ENCODE results near the gene SLC10A1. TPM values are rescaled to one million over a fixed set of nuclear protein-coding genes. Genes with fewer than 3 reads are reported as not detected.
"Not testable (repeated sequence)": the region's sequence is repeated elsewhere in the genome, so short reads cannot be mapped to it uniquely, and the experiment has no call there.

The SLC10A1 gene
- total and polyA plus RNA-seq, 2 experiments from 2014 or later = 0.10 TPM; not detected in 1

- no peaks in the 10 kb centered on the region for H3K36me3 Mint-ChIP-seq (ENCODE audit: low read depth)
- peaks cover 3% of the 10 kb centered on the region; the same call in 1 of the 2 replicates for H3K9me2 ChIP-seq (ENCODE audit: insufficient read depth)
These were observed 17.4 kb upstream of the SLC10A1 start for GRCh38 chr14:69814397-69814796.

GRCh38 chr14:69813346-69813745 is 16.3 kb upstream of the SLC10A1 start:
- ATAC-seq; DNase-seq (ENCODE audit: low spot score); H3K4me3 Mint-ChIP-seq; H3K27me3 Mint-ChIP-seq (ENCODE audit: insufficient read depth, low read depth, poor library complexity); H3K4me1 Mint-ChIP-seq; H3K27ac Mint-ChIP-seq; H3K9me3 Mint-ChIP-seq; H3K4me3 ChIP-seq; H3K9me2 ChIP-seq (ENCODE audit: insufficient read depth); H3K36me3 Mint-ChIP-seq (ENCODE audit: low read depth); H3K79me2 ChIP-seq (replicated peaks; ENCODE audit: insufficient read depth); H3K4me1 ChIP-seq (ENCODE audit: insufficient read depth); H3K27ac ChIP-seq (ENCODE audit: low read depth); H4K20me1 ChIP-seq (replicated peaks; ENCODE audit: insufficient read depth); H3K4me2 ChIP-seq; H3K27me3 ChIP-seq (ENCODE audit: insufficient read depth); H2AFZ ChIP-seq; H3F3A ChIP-seq (replicated peaks; ENCODE audit: low read depth); H3K36me3 ChIP-seq (ENCODE audit: insufficient read depth): not testable (repeated sequence)

More at GRCh38 chr14:69814397-69814796, 17.4 kb upstream of the SLC10A1 start:
- Mint-ChIP-seq H3K27me3 (ENCODE audit: insufficient read depth, low read depth, poor library complexity) (peaks cover 2% of the 10 kb centered on the region), H3K27ac (no peak overlapping the region), H3K4me3 (no peak overlapping the region), H3K4me1 (peaks cover 2% of the 10 kb centered on the region; the same call in 2 of the 3 replicates), H3K9me3 (0 out of 3 replicates have a peak, but pooled peaks cover 10% of the 10 kb centered on the region)
- ATAC-seq (no peak), DNase-seq (ENCODE audit: low spot score) (no peak)
- Histone ChIP-seq H3K4me2 (no peak overlapping the region), H3K27ac (ENCODE audit: low read depth) (no peak overlapping the region), H3K4me1 (ENCODE audit: insufficient read depth) (no peaks in the 10 kb centered on the region), H3K79me2 (replicated peaks; ENCODE audit: insufficient read depth) (no peaks in the 10 kb centered on the region), H3K36me3 (ENCODE audit: insufficient read depth) (no peaks in the 10 kb centered on the region), H3F3A (replicated peaks; ENCODE audit: low read depth) (no peaks in the 10 kb centered on the region), H3K27me3 (ENCODE audit: insufficient read depth) (no peaks in the 10 kb centered on the region), H2AFZ (no peak overlapping the region), H4K20me1 (replicated peaks; ENCODE audit: insufficient read depth) (no peaks in the 10 kb centered on the region), H3K4me3 (no peak overlapping the region)
- TF ChIP-seq JUNB (IDR thresholded peaks at IDR 0.05; ENCODE audit: unreplicated experiment) (no peak), ZNF114 (CRISPR knock-in tag; IDR thresholded peaks at IDR 0.05) (no peak)

GRCh38 chr14:69812711-69813110 is 15.7 kb upstream of the SLC10A1 start:
- Mint-ChIP-seq H3K27me3 (ENCODE audit: insufficient read depth, low read depth, poor library complexity) (no peaks in the 10 kb centered on the region), H3K9me3 (0 out of 3 replicates have a peak, but pooled peaks cover 10% of the 10 kb centered on the region), H3K36me3 (ENCODE audit: low read depth) (no peaks in the 10 kb centered on the region), H3K4me1 (no peaks in the 10 kb centered on the region), H3K27ac (no peak overlapping the region), H3K4me3 (no peak overlapping the region)
- Histone ChIP-seq H3K4me1 (ENCODE audit: insufficient read depth) (no peaks in the 10 kb centered on the region), H3K79me2 (replicated peaks; ENCODE audit: insufficient read depth) (no peaks in the 10 kb centered on the region), H3F3A (replicated peaks; ENCODE audit: low read depth) (no peaks in the 10 kb centered on the region), H3K27ac (ENCODE audit: low read depth) (no peak overlapping the region), H3K4me2 (no peak overlapping the region), H3K9me2 (ENCODE audit: insufficient read depth) (peaks cover 6% of the 10 kb centered on the region; the same call in 1 of the 2 replicates), H4K20me1 (replicated peaks; ENCODE audit: insufficient read depth) (no peaks in the 10 kb centered on the region), H3K4me3 (no peak overlapping the region), H3K36me3 (ENCODE audit: insufficient read depth) (no peaks in the 10 kb centered on the region), H3K27me3 (ENCODE audit: insufficient read depth) (no peaks in the 10 kb centered on the region), H2AFZ (no peak overlapping the region)
- DNase-seq (ENCODE audit: low spot score) = no peak
- TF ChIP-seq CTCF (conservative IDR thresholded peaks at IDR 0.05; ENCODE audit: low read depth in 2 of 2) (peak; percentile 16 to 31; a peak in 3 of 4 replicates), STAT1 (IDR thresholded peaks at IDR 0.05; ENCODE audit: unreplicated experiment) (no peak)
- ATAC-seq = no peak

Measured in GM23338 (cell line).